Breast epithelium (tissue), 3 donors: Measurements from ENCODE around the gene DAPK3.

Experiments
- CTCF ChIP-seq, 3 donors: fragments of 450-650 bp; IDR thresholded peaks; one replicate each; pipeline ENCODE4 v1.5.1; 2016 to 2017; ENCODE audit warnings: antibody characterized with exemption in 3 of 3, mild to moderate bottlenecking in 3 of 3, moderate library complexity in 3 of 3
- POLR2A ChIP-seq: fragments of 450-650 bp; IDR thresholded peaks from one replicate; pipeline ENCODE4 v1.6.1; 2016; ENCODE audit warnings: antibody characterized with exemption, mild to moderate bottlenecking, moderate library complexity
- POLR2AphosphoS5 ChIP-seq, 3 donors: sonication (generic); formaldehyde crosslinking; IDR thresholded peaks; one replicate each; pipeline ENCODE4 v1.6.1; 2017; ENCODE audit warnings: antibody characterized with exemption in 3 of 3

DNA sequence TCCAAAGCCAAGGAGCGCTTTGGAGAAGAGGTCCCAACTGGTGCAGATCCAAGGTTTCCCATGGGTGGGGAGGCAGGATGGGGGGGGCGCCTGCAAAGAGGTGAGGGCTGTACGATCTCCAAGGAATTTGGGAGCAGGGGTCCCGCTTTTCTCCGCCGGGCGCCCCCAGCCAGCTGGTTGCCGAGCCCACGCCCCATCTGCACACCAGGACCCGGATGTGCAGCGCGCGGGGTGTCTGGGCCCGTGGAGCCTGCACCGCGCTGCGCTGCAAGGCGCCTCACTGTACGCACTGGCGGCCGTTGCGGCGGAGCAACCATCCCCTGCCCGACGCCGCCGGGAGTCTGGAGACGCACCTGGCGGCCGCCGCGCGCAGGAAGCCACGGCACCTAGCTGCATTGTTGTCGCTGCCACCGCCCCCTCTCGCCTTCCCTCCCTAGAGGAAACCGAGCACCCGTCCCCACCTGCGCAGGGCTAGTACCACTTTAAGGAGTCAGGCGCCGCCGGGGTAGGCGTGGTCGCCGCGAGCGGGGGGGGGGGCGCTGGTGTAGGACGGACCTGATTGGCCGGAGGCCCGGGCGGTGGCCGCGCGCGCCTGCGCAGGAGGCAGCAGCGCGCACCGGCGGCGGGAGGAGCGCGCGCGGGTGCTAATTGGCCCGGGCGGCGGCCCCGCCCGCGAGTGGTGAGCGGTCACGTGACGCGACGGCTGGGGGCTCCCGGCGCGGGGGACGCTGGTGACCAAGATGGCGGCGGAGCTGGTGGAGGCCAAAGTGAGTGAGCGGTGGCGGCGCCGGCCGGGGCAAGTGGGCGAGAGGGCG, 36.3 kb upstream of the DAPK3 start, which contains the start of gene PIAS4:
- TF ChIP-seq CTCF (IDR thresholded peaks at IDR 0.05) (peak in 2 of 3 donors; percentile 11 to 29), POLR2A (no peak), POLR2AphosphoS5 (IDR thresholded peaks at IDR 0.05) (peak; percentile 65 to 86 (median 74))
